ENCODE data around the gene KIF6. TPM values are rescaled to one million over a fixed set of nuclear protein-coding genes. Genes with fewer than 3 reads are reported as not detected.

The KIF6 gene
- total RNA-seq, 1 experiment from 2014 or later = not detected

DNA sequence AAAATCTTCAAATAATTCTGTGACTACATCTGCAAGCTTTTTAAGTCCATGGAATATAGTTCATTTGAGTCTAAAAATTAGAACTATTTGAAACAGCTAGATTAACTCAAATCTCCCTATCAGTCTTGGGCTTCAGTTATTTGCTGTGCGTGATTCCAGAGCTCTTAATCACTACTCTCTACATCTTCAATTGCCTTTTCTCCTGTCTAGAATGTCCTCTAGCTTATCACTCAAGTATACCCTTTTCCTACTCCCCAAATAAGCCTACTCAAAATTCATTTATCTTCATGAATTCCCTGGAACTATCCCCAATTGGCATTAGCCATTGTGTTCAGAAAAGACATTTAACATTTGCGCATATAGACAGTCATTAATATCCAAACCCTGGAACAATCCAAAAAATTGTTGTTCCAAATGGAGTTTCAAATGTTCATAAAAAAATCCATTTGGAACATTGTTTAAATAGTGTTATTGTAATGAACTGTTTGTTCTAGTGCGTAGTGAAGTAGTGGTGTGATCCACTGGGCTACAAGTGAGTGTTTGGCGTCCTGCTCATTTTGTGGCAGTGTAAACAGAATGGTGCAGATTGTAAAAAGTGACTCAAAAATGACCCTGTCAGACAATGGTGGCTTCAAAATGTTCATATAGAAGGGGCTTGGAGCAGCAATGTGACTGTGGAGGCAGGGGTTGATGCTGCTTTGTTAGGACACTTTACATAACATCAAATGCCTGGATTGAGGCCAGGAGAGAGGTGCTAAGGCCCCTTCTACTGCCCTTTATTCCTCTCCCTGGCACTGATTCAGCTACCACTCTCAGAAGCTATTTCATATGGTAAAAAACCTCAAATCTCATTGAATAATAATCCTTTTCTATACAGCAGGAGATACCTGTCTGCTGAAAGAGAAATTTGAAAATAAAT lies 122.3 kb downstream of the KIF6 start:
- Histone ChIP-seq H3K9me3 (ENCODE audit: control insufficient read depth in 1 of 2, insufficient read depth in 1 of 2, low read depth in 1 of 2, low read length in 2 of 2) (no peaks in the 10 kb centered on the region), H3K27me3 (ENCODE audit: insufficient read depth, low read length) (peaks cover 37% of the 10 kb centered on the region), H3K4me1 (ENCODE audit: control insufficient read depth in 1 of 2, insufficient read depth in 2 of 2, low read length in 2 of 2) (no peaks in the 10 kb centered on the region), H3K79me2 (ENCODE audit: insufficient read depth, low read length) (no peaks in the 10 kb centered on the region), H4K20me1 (ENCODE audit: insufficient read depth) (no peaks in the 10 kb centered on the region), H3K36me3 (ENCODE audit: control insufficient read depth in 1 of 2, insufficient read depth in 2 of 2, low read length in 2 of 2) (no peaks in the 10 kb centered on the region), H3K4me2 (ENCODE audit: low read length) (no peak overlapping the region), H2AFZ (ENCODE audit: low read depth, low read length, poor library complexity, severe bottlenecking) (no peak overlapping the region), H3K4me3 (replicated peaks in 1 of 2; ENCODE audit: low read depth in 1 of 2, low read length in 2 of 2) (no peak overlapping the region), H3K27ac (ENCODE audit: low read depth, low read length) (no peak overlapping the region), H3K9me2 (ENCODE audit: insufficient read depth) (no peaks in the 10 kb centered on the region), H3K9ac (ENCODE audit: low read length) (no peak overlapping the region)
- POLR2A ChIA-PET = no interaction called here
- RAD21 ChIA-PET (ENCODE audit: low non-redundant PET in 1 of 2, low total read pairs in 2 of 2, uncharacterized antibody in 2 of 2, unreplicated experiment in 2 of 2) = no interaction called here
- ATAC-seq (no peak), DNase-seq (ENCODE audit: low read depth, low spot score) (no peak)
- CTCF ChIA-PET = no interaction called here
- intact Hi-C loops (cut with micrococcal nuclease) = no loop called here
- BruUV-seq (replicated peaks) = no TSS peak
- no peak for TF ChIP-seq ELF1 (IDR thresholded peaks at IDR 0.05; ENCODE audit: borderline replicate concordance, low read depth)
- TF ChIP-seq POLR2AphosphoS5 (IDR thresholded peaks at IDR 0.05; ENCODE audit: low read depth, low read length) = no peak
- TF ChIP-seq ZNF274 (IDR thresholded peaks at IDR 0.05; ENCODE audit: low read depth, low read length) = no peak
- no peak for TF ChIP-seq JUND (IDR thresholded peaks at IDR 0.05)
- no peak for TF ChIP-seq FOSL1 (IDR thresholded peaks at IDR 0.05; ENCODE audit: low read depth)
- TF ChIP-seq EGR1 (IDR thresholded peaks at IDR 0.05; ENCODE audit: low read depth) = no peak
- TF ChIP-seq, protein P1, sequence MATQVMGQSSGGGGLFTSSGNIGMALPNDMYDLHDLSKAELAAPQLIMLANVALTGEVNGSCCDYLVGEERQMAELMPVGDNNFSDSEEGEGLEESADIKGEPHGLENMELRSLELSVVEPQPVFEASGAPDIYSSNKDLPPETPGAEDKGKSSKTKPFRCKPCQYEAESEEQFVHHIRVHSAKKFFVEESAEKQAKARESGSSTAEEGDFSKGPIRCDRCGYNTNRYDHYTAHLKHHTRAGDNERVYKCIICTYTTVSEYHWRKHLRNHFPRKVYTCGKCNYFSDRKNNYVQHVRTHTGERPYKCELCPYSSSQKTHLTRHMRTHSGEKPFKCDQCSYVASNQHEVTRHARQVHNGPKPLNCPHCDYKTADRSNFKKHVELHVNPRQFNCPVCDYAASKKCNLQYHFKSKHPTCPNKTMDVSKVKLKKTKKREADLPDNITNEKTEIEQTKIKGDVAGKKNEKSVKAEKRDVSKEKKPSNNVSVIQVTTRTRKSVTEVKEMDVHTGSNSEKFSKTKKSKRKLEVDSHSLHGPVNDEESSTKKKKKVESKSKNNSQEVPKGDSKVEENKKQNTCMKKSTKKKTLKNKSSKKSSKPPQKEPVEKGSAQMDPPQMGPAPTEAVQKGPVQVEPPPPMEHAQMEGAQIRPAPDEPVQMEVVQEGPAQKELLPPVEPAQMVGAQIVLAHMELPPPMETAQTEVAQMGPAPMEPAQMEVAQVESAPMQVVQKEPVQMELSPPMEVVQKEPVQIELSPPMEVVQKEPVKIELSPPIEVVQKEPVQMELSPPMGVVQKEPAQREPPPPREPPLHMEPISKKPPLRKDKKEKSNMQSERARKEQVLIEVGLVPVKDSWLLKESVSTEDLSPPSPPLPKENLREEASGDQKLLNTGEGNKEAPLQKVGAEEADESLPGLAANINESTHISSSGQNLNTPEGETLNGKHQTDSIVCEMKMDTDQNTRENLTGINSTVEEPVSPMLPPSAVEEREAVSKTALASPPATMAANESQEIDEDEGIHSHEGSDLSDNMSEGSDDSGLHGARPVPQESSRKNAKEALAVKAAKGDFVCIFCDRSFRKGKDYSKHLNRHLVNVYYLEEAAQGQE (IDR thresholded peaks at IDR 0.05; ENCODE audit: low read depth) = no peak
- no peak for TF ChIP-seq EZH2 (IDR thresholded peaks at IDR 0.05)
- no peak for TF ChIP-seq YY1 (IDR thresholded peaks at IDR 0.05; ENCODE audit: extremely low read depth, insufficient replicate concordance, low read depth, low read length)
- no peak for TF ChIP-seq ZFX (IDR thresholded peaks at IDR 0.05)
- no peak for TF ChIP-seq RAD21 (IDR thresholded peaks at IDR 0.05; ENCODE audit: low read depth)
- TF ChIP-seq, protein P2, sequence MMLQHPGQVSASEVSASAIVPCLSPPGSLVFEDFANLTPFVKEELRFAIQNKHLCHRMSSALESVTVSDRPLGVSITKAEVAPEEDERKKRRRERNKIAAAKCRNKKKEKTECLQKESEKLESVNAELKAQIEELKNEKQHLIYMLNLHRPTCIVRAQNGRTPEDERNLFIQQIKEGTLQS (IDR thresholded peaks at IDR 0.05) = no peak
- TF ChIP-seq, protein P3, sequence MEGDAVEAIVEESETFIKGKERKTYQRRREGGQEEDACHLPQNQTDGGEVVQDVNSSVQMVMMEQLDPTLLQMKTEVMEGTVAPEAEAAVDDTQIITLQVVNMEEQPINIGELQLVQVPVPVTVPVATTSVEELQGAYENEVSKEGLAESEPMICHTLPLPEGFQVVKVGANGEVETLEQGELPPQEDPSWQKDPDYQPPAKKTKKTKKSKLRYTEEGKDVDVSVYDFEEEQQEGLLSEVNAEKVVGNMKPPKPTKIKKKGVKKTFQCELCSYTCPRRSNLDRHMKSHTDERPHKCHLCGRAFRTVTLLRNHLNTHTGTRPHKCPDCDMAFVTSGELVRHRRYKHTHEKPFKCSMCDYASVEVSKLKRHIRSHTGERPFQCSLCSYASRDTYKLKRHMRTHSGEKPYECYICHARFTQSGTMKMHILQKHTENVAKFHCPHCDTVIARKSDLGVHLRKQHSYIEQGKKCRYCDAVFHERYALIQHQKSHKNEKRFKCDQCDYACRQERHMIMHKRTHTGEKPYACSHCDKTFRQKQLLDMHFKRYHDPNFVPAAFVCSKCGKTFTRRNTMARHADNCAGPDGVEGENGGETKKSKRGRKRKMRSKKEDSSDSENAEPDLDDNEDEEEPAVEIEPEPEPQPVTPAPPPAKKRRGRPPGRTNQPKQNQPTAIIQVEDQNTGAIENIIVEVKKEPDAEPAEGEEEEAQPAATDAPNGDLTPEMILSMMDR (IDR thresholded peaks at IDR 0.05 in 2 of 3, conservative IDR thresholded peaks at IDR 0.05 in 1 of 3; ENCODE audit: borderline replicate concordance in 1 of 3, insufficient read depth in 1 of 3, low read depth in 2 of 3, low read length in 2 of 3) = no peak
- no peak for TF ChIP-seq CBX3 (IDR thresholded peaks at IDR 0.05; ENCODE audit: low read depth)
